CD14-positive monocyte (primary cell): ENCODE results near the gene GABBR1. TPM values are rescaled to one million over a fixed set of nuclear protein-coding genes. Genes with fewer than 3 reads are reported as not detected.
A peak's percentile ranks its signal among the peaks of the same experiment; 100 is the strongest.

Experiments
- DNase-seq, 3 donors: peaks; one replicate each; pipeline ENCODE4 v3.0.0-alpha.2; 2011 to 2022
- H2AFZ ChIP-seq: 2 replicates; pipeline ENCODE4 v1.6.0; 2012; ENCODE audit warnings: mild to moderate bottlenecking, low read depth, low read length, inconsistent platforms; ENCODE audit not compliant: insufficient read depth, poor library complexity, severe bottlenecking
- H3K27ac ChIP-seq, 2 donors: 1 replicate in 1 of 2; 2 replicates in 1 of 2; pipeline ENCODE4 v1.5.1; 2012 to 2013; ENCODE audit warnings: low read length in 2 of 2, control low read depth in 1 of 2, inconsistent platforms in 1 of 2, low read depth in 1 of 2, mild to moderate bottlenecking in 1 of 2
- H3K27me3 ChIP-seq, 2 donors: one replicate each; pipeline versions ENCODE4 v1.6.0 to v1.6.1; 2011 to 2013; ENCODE audit warnings: low read length in 2 of 2; ENCODE audit not compliant: control insufficient read depth in 2 of 2, insufficient read depth in 2 of 2
- H3K36me3 ChIP-seq, 2 donors: replicated peaks in 1 of 2; 1 replicate in 1 of 2; 2 replicates in 1 of 2; pipeline versions ENCODE4 v1.5.1 to v1.6.1; 2012 to 2013; ENCODE audit warnings: low read length in 2 of 2, control low read depth in 1 of 2, inconsistent platforms in 1 of 2, mild to moderate bottlenecking in 1 of 2; ENCODE audit not compliant: insufficient read depth in 2 of 2, control insufficient read depth in 1 of 2
- H3K4me1 ChIP-seq, 2 donors: 1 replicate in 1 of 2; 2 replicates in 1 of 2; pipeline versions ENCODE4 v1.5.1 to v1.6.1; 2012 to 2013; ENCODE audit warnings: low read length in 2 of 2, control low read depth in 1 of 2, inconsistent platforms in 1 of 2, mild to moderate bottlenecking in 1 of 2, moderate library complexity in 1 of 2; ENCODE audit not compliant: insufficient read depth in 2 of 2, control insufficient read depth in 1 of 2
- H3K4me2 ChIP-seq: replicated peaks from 2 replicates; pipeline ENCODE3; 2012; ENCODE audit warnings: low read length, moderate library complexity, mild to moderate bottlenecking; ENCODE audit not compliant: poor library complexity, severe bottlenecking; ENCODE audit errors: extremely low read depth
- H3K4me3 ChIP-seq, 3 experiments: fragments of 200-600 bp in 1 of 3; sonication (generic) in 1 of 3; replicated peaks in 1 of 3; 1 replicate in 2 of 3; 2 replicates in 1 of 3; pipeline ENCODE4 v1.5.1; 2011 to 2013; ENCODE audit warnings: low read length in 3 of 3, mild to moderate bottlenecking in 3 of 3, control low read depth in 2 of 3, low read depth in 2 of 3, inconsistent platforms in 1 of 3, moderate library complexity in 1 of 3
- H3K79me2 ChIP-seq: 2 replicates; pipeline ENCODE4 v1.6.0; 2012; ENCODE audit warnings: mild to moderate bottlenecking, control low read depth, inconsistent platforms, low read length, moderate library complexity; ENCODE audit not compliant: insufficient read depth
- H3K9ac ChIP-seq: 2 replicates; pipeline ENCODE4 v1.6.0; 2017; ENCODE audit warnings: low read length, mild to moderate bottlenecking; ENCODE audit not compliant: insufficient read depth, poor library complexity, severe bottlenecking
- H3K9me3 ChIP-seq, 2 donors: replicated peaks in 1 of 2; 1 replicate in 1 of 2; 2 replicates in 1 of 2; pipeline versions ENCODE4 v1.5.1 to v1.6.1; 2012 to 2013; ENCODE audit warnings: low read length in 2 of 2, control low read depth in 1 of 2; ENCODE audit not compliant: control insufficient read depth in 1 of 2, insufficient read depth in 1 of 2
- H4K20me1 ChIP-seq: 2 replicates; pipeline ENCODE4 v1.6.0; 2012; ENCODE audit warnings: mild to moderate bottlenecking, low read length, control low read depth, moderate library complexity; ENCODE audit not compliant: insufficient read depth
- H3K27ac Mint-ChIP-seq, 7 donors: one replicate each; pipeline ENCODE4 v1.8.0; 2020; ENCODE audit warnings: mild to moderate bottlenecking in 7 of 7, mixed read lengths in 7 of 7, moderate library complexity in 6 of 7, inconsistent platforms in 2 of 7
- H3K27me3 Mint-ChIP-seq, 3 donors: one replicate each; pipeline ENCODE4 v1.8.0; 2021 to 2022; ENCODE audit warnings: low read depth in 3 of 3, mild to moderate bottlenecking in 3 of 3, mixed read lengths in 3 of 3, moderate library complexity in 3 of 3, inconsistent platforms in 1 of 3
- H3K36me3 Mint-ChIP-seq, 2 donors: one replicate each; pipeline ENCODE4 v1.8.0; 2020; ENCODE audit warnings: mixed read lengths in 2 of 2, inconsistent platforms in 1 of 2, mild to moderate bottlenecking in 1 of 2
- H3K4me1 Mint-ChIP-seq: one replicate; pipeline ENCODE4 v1.8.0; 2020; ENCODE audit warnings: mild to moderate bottlenecking, mixed read lengths
- H3K4me3 Mint-ChIP-seq, 2 donors: one replicate each; pipeline ENCODE4 v1.8.0; 2020; ENCODE audit warnings: mild to moderate bottlenecking in 2 of 2, mixed read lengths in 2 of 2, moderate library complexity in 1 of 2
- H3K9me3 Mint-ChIP-seq, 7 donors: one replicate each; pipeline ENCODE4 v1.8.0; 2020 to 2022; ENCODE audit warnings: mixed read lengths in 7 of 7, mild to moderate bottlenecking in 6 of 7, moderate library complexity in 6 of 7, inconsistent platforms in 2 of 7
- whole genome bisulfite sequencing: methylation state at CpG from one replicate; pipeline ENCODE4 v1.1.5; 2013; ENCODE audit warnings: missing lambda C conversion rate; ENCODE audit not compliant: insufficient coverage; 5-methylcytosine and 5-hydroxymethylcytosine counted together
- intact Hi-C, 2 donors: fragments of 100-400 bp; cut with micrococcal nuclease; formaldehyde crosslinking; loops; one replicate each; pipeline versions ENCODE4 v1.15.0 to v1.15.1; 2023
- polyA plus RNA-seq, 3 donors: library from polyadenylated mRNA; depleted of rRNA in 1 of 3; unstranded in 2 of 3; stranded (reverse) in 1 of 3; fragments of 300-500 nt in 2 of 3; fragments of >200 nt in 1 of 3; fragmentation: Illumina TruSeq in 2 of 3; gene quantifications; 1 replicate in 2 of 3; 2 replicates in 1 of 3; pipeline ENCODE4 v1.2.3, GENCODE V29; 2012 to 2021
- TF ChIP-seq, protein P1 (sequence below): fragments of 200-600 bp; IDR thresholded peaks from one replicate; pipeline ENCODE4 v1.8.0; 2022; ENCODE audit warnings: antibody characterized with exemption, mild to moderate bottlenecking

GABBR1 gene
- polyA plus RNA-seq, 3 donors = 0.91 to 228 (median 1.8) TPM

DNA sequence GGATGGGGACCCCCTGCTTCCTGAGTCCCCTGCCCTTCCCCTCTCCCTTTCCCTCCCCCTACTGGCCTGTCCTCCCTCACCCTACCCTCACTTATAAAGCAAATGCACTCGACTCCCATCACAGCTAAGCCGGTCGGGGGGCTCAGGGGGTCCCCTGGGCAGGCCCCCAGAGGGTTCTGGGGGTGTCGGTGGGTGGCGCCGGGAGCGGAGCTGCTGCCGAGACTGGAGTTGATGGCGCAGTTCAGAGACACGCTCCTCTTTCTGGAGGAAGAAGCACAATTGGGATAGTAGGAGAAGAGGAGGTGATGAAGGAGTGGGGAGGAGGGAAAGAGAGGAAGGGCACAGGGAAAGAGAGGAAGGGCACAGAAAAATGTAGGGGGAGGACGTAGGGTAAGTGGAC, 29.5 kb downstream of the GABBR1 start:
- no peaks in the 10 kb centered on the region for H3K9me3 ChIP-seq
- no peaks in the 10 kb centered on the region for H3K27me3 ChIP-seq
- intact Hi-C loops = no loop called here
- peaks cover 60 to 65% of the 10 kb centered on the region in 2 donors for H3K36me3 Mint-ChIP-seq
- TF ChIP-seq, protein P1, sequence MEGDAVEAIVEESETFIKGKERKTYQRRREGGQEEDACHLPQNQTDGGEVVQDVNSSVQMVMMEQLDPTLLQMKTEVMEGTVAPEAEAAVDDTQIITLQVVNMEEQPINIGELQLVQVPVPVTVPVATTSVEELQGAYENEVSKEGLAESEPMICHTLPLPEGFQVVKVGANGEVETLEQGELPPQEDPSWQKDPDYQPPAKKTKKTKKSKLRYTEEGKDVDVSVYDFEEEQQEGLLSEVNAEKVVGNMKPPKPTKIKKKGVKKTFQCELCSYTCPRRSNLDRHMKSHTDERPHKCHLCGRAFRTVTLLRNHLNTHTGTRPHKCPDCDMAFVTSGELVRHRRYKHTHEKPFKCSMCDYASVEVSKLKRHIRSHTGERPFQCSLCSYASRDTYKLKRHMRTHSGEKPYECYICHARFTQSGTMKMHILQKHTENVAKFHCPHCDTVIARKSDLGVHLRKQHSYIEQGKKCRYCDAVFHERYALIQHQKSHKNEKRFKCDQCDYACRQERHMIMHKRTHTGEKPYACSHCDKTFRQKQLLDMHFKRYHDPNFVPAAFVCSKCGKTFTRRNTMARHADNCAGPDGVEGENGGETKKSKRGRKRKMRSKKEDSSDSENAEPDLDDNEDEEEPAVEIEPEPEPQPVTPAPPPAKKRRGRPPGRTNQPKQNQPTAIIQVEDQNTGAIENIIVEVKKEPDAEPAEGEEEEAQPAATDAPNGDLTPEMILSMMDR = no peak
- H3K9ac ChIP-seq = no peak overlapping the region
- H3K9me3 Mint-ChIP-seq = peaks cover 0 to 2% (median 0%) of the 10 kb centered on the region in 7 donors
- H3K36me3 ChIP-seq = peaks cover 27 to 76% of the 10 kb centered on the region in 2 donors
- H3K4me3 ChIP-seq = no peak overlapping the region
- H3K27ac Mint-ChIP-seq = no peak overlapping the region
- no peaks in the 10 kb centered on the region for H3K79me2 ChIP-seq
- H2AFZ ChIP-seq = no peak overlapping the region
- DNase-seq = no peak
- 97% methylated on average over 10 of the region's 11 CpGs for WGBS
- no peaks in the 10 kb centered on the region for H4K20me1 ChIP-seq
- H3K27ac ChIP-seq = no peak overlapping the region
- H3K4me1 Mint-ChIP-seq = no peaks in the 10 kb centered on the region
- peaks cover 0 to 6% (median 3%) of the 10 kb centered on the region in 3 donors for H3K27me3 Mint-ChIP-seq
- no peak overlapping the region for H3K4me2 ChIP-seq
- no peaks in the 10 kb centered on the region for H3K4me1 ChIP-seq
- no peak overlapping the region for H3K4me3 Mint-ChIP-seq

DNA sequence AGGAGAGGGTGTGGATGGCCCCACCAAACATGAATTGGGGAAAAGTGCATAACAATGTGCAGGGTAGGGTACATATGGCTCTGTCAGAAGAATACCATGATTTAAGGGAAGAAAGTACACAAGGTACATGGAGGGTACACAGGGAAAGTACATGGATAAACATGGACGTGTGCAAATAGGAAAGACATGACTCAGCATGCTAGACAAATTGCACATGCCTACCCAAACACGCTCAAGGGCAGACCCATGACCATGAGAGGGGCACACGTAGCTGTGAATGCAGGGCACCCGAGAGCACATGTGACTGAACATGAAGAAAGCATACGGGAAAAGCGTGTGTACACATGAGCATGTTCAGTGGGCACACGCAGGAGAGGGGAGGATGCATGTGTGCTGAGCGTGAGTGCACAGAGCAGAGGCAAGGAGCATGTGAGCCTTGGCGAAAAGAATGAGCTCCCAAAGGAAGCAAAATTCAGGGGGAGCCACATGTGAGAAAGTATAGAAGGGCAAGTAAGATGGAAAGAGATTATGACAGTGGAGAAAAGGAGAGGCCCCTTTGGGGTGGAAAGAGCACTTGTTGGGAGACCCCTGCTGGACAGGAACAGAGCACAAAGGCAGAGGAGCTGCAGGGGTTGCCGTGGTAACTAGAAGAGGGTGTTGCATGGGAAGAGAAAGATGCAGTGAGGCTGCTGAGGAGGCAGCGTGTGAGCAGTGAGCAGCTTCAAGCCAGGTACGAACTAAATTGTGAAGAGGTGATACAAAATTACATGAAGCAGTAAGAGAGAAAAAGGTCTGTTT, 30.2 kb downstream of the GABBR1 start:
- Histone ChIP-seq H3K9ac (no peak overlapping the region), H4K20me1 (no peaks in the 10 kb centered on the region), H3K27ac (no peak overlapping the region), H3K4me2 (no peak overlapping the region), H3K79me2 (no peaks in the 10 kb centered on the region), H3K9me3 (no peaks in the 10 kb centered on the region), H2AFZ (no peak overlapping the region), H3K27me3 (no peaks in the 10 kb centered on the region), H3K4me3 (no peak overlapping the region), H3K4me1 (no peaks in the 10 kb centered on the region), H3K36me3 (peaks cover 23 to 69% of the 10 kb centered on the region in 2 donors)
- WGBS = 85% methylated on average over 12 of the region's 12 CpGs
- Mint-ChIP-seq H3K27ac (peak overlapping the region in 1 of 7 donors; percentile 17), H3K4me1 (no peaks in the 10 kb centered on the region), H3K27me3 (peaks cover 0 to 6% (median 3%) of the 10 kb centered on the region in 3 donors), H3K9me3 (peaks cover 0 to 2% (median 0%) of the 10 kb centered on the region in 7 donors), H3K4me3 (no peak overlapping the region), H3K36me3 (peaks cover 53 to 58% of the 10 kb centered on the region in 2 donors)
- intact Hi-C loops = no loop called here
- no peak for DNase-seq
- TF ChIP-seq, protein P1 = no peak
